Ovary (tissue), 3 donors: ENCODE measurements around the gene PSTPIP1.

Source experiments
- CTCF ChIP-seq, 3 donors: fragments of 450-650 bp in 2 of 3; fragments of 200-600 bp in 1 of 3; IDR thresholded peaks; one replicate each; pipeline versions ENCODE4 v1.5.1 to v1.8.0; 2016 to 2022; ENCODE audit warnings: antibody characterized with exemption in 3 of 3, mild to moderate bottlenecking in 1 of 3
- EP300 ChIP-seq: sonication (generic); formaldehyde crosslinking; IDR thresholded peaks from one replicate; pipeline ENCODE4 v1.6.1; 2017; ENCODE audit warnings: antibody characterized with exemption
- POLR2A ChIP-seq: fragments of 450-650 bp; IDR thresholded peaks from one replicate; pipeline ENCODE4 v1.6.1; 2017; ENCODE audit warnings: antibody characterized with exemption, mild to moderate bottlenecking, moderate library complexity
- donor health status: DM: no; HTN: no; CAD: no.

- no peak for TF ChIP-seq POLR2A
- no peak for TF ChIP-seq CTCF (IDR thresholded peaks at IDR 0.05)
- TF ChIP-seq EP300: no peak
These were observed 24.0 kb downstream of the PSTPIP1 start for GRCh38 chr15:77018796-77019505.
